Kidney (tissue), 14 donors: ENCODE measurements around the gene RBM19. TPM values are rescaled to one million over a fixed set of nuclear protein-coding genes. Genes with fewer than 3 reads are reported as not detected.

Source experiments
- DNase-seq, 5 donors: peaks; one replicate each; pipeline ENCODE4 v3.0.0-alpha.2; 2013 to 2020
- FAIRE-seq: peaks from 2 replicates; lab custom pipeline; 2012; peaks lifted over from hg19 to GRCh38; lab: Jason Lieb, UNC
- H3K27ac ChIP-seq, 2 donors: one replicate each; pipeline ENCODE4 v1.7.0; 2013; ENCODE audit warnings: low read depth in 2 of 2, low read length in 2 of 2, inconsistent platforms in 1 of 2
- H3K27me3 ChIP-seq: one replicate; pipeline ENCODE4 v1.7.1; 2013; ENCODE audit warnings: low read length, inconsistent platforms; ENCODE audit not compliant: control insufficient read depth, insufficient read depth
- H3K36me3 ChIP-seq, 3 donors: one replicate each; pipeline versions ENCODE4 v1.7.0 to v1.7.1; 2013; ENCODE audit warnings: low read length in 3 of 3, control low read depth in 1 of 3, inconsistent platforms in 1 of 3; ENCODE audit not compliant: insufficient read depth in 3 of 3, control insufficient read depth in 2 of 3
- H3K4me1 ChIP-seq, 3 donors: one replicate each; pipeline versions ENCODE4 v1.7.0 to v1.7.1; 2013; ENCODE audit warnings: low read length in 3 of 3, inconsistent platforms in 1 of 3, low read depth in 1 of 3; ENCODE audit not compliant: control insufficient read depth in 2 of 3, insufficient read depth in 2 of 3
- H3K4me3 ChIP-seq, 3 donors: one replicate each; pipeline versions ENCODE4 v1.7.0 to v1.8.1; 2013; ENCODE audit warnings: low read length in 3 of 3, control low read depth in 1 of 3, inconsistent platforms in 1 of 3
- H3K9ac ChIP-seq, 3 donors: one replicate each; pipeline versions ENCODE4 v1.7.0 to v1.7.1; 2013; ENCODE audit warnings: low read length in 3 of 3, control low read depth in 1 of 3, inconsistent platforms in 1 of 3
- H3K9me3 ChIP-seq, 3 donors: one replicate each; pipeline versions ENCODE4 v1.7.0 to v1.7.1; 2013; ENCODE audit warnings: low read length in 3 of 3, control low read depth in 1 of 3, inconsistent platforms in 1 of 3; ENCODE audit not compliant: control insufficient read depth in 2 of 3, insufficient read depth in 1 of 3
- CTCF ChIP-seq: IDR thresholded peaks from 3 replicates; pipeline ENCODE4 v1.5.1; 2012; ENCODE audit warnings: mild to moderate bottlenecking, moderate library complexity, borderline replicate concordance; ENCODE audit not compliant: insufficient read depth; ENCODE audit errors: extremely low read depth
- intact Hi-C: fragments of 100-400 bp; cut with DNase I; formaldehyde crosslinking; loops from one replicate; pipeline ENCODE4 v1.11.1; 2022
- polyA plus RNA-seq: library from polyadenylated mRNA; stranded (reverse); fragments of 350-450 nt; fragmentation: Illumina TruSeq; extraction: RNeasy Lipid Tissue Mini Kit (QIAGEN cat#74804); gene quantifications from one replicate; pipeline ENCODE4 v1.2.3, GENCODE V29; 2014; ENCODE audit warnings: low read depth, low replicate concordance; ENCODE audit not compliant: insufficient read depth
- total RNA-seq: library from RNA; stranded (reverse); fragmentation: NEBNext Ultra II Directional; extraction: Animal tissue kit (Norgen Biotek cat#: 25700); gene quantifications from one replicate; pipeline ENCODE4 v1.2.1, GENCODE V29; 2021
- donor health status: control.
- donor health status: control.
- donor health status: control.
- donor health status: control.
- donor health status: control.
- donor health status: DM: yes; HTN: yes; CAD: no.
- donor health status: Normal renal cell carcinoma (clear cell type).

The RBM19 gene
- total and polyA plus RNA-seq, 2 donors from 2014 or later, result 12.3 to 34.7 TPM

GRCh38 chr12:113840401-113841042, 125.6 kb downstream of the RBM19 start:
- Histone ChIP-seq H3K9ac (no peak overlapping the region), H3K4me1 (no peaks in the 10 kb centered on the region), H3K36me3 (peaks cover 0 to 4% (median 3%) of the 10 kb centered on the region in 3 donors), H3K4me3 (no peak overlapping the region), H3K9me3 (no peaks in the 10 kb centered on the region), H3K27me3 (no peaks in the 10 kb centered on the region), H3K27ac (no peak overlapping the region)
- TF ChIP-seq CTCF, result no peak
- FAIRE-seq (no peak), DNase-seq (no peak)
- intact Hi-C loops, result no loop called here

GRCh38 chr12:113838896-113839295, 127.2 kb downstream of the RBM19 start:
- H3K27ac ChIP-seq, result no peak overlapping the region

GRCh38 chr12:113837528-113838296, 128.4 kb downstream of the RBM19 start:
- no peak for FAIRE-seq
- no peak overlapping the region for H3K4me3 ChIP-seq
- H3K4me1 ChIP-seq, result no peaks in the 10 kb centered on the region
- DNase-seq, result no peak
- H3K36me3 ChIP-seq, result peaks cover 0 to 3% (median 0%) of the 10 kb centered on the region in 3 donors
- H3K9me3 ChIP-seq, result no peaks in the 10 kb centered on the region
- H3K9ac ChIP-seq, result no peak overlapping the region
- no peaks in the 10 kb centered on the region for H3K27me3 ChIP-seq
- no peak for TF ChIP-seq CTCF
- H3K27ac ChIP-seq, result no peak overlapping the region
- intact Hi-C loops, result no loop called here

More at GRCh38 chr12:113838896-113839295, 127.2 kb downstream of the RBM19 start:
- H3K9me3 ChIP-seq, result no peaks in the 10 kb centered on the region
- H3K4me1 ChIP-seq, result no peaks in the 10 kb centered on the region
- no peaks in the 10 kb centered on the region for H3K27me3 ChIP-seq
- intact Hi-C loops, result no loop called here
- no peak for TF ChIP-seq CTCF
- DNase-seq (no peak), FAIRE-seq (no peak)
- peaks cover 0 to 4% (median 3%) of the 10 kb centered on the region in 3 donors for H3K36me3 ChIP-seq
- H3K9ac ChIP-seq, result no peak overlapping the region
- H3K4me3 ChIP-seq, result no peak overlapping the region
